H9 (cell line): ENCODE measurements around the gene SLC27A6. TPM values are rescaled to one million over a fixed set of nuclear protein-coding genes. Genes with fewer than 3 reads are reported as not detected.

Experiments
- DNase-seq: peaks from one replicate; pipeline ENCODE4 v3.0.0-alpha.2; 2017
- H2AFZ ChIP-seq: one replicate; pipeline ENCODE4 v1.6.1; 2013; ENCODE audit warnings: mild to moderate bottlenecking, low read length, control low read depth, moderate library complexity
- H2AK5ac ChIP-seq: 2 replicates; pipeline ENCODE4 v1.6.1; 2013; ENCODE audit warnings: low read length, control low read depth, mixed read lengths; ENCODE audit not compliant: insufficient read length
- H2BK120ac ChIP-seq: one replicate; pipeline ENCODE4 v1.6.1; 2013; ENCODE audit warnings: low read depth, mild to moderate bottlenecking, low read length, control low read depth, inconsistent platforms; ENCODE audit not compliant: poor library complexity, severe bottlenecking
- H2BK12ac ChIP-seq: 2 replicates; pipeline ENCODE4 v1.6.1; 2013; ENCODE audit warnings: low read length, control low read depth, mixed read lengths, low read depth; ENCODE audit not compliant: insufficient read length
- H2BK15ac ChIP-seq: 2 replicates; pipeline ENCODE4 v1.6.1; 2013; ENCODE audit warnings: low read depth, low read length, control low read depth
- H2BK20ac ChIP-seq: one replicate; pipeline ENCODE4 v1.6.1; 2013; ENCODE audit warnings: low read depth, mild to moderate bottlenecking, low read length, control low read depth, inconsistent platforms; ENCODE audit not compliant: poor library complexity, severe bottlenecking
- H2BK5ac ChIP-seq: 2 replicates; pipeline ENCODE4 v1.6.1; 2013; ENCODE audit warnings: low read length, control low read depth, mixed read lengths; ENCODE audit not compliant: insufficient read length
- H3K14ac ChIP-seq: 2 replicates; pipeline ENCODE4 v1.6.1; 2013; ENCODE audit warnings: low read length, control low read depth; ENCODE audit not compliant: insufficient read depth
- H3K18ac ChIP-seq: 2 replicates; pipeline ENCODE4 v1.6.1; 2013; ENCODE audit warnings: low read depth, mild to moderate bottlenecking, mixed read lengths, low read length, control low read depth; ENCODE audit not compliant: insufficient read length
- H3K23ac ChIP-seq: 2 replicates; pipeline ENCODE4 v1.6.1; 2013; ENCODE audit warnings: low read length, control low read depth, mixed read lengths, low read depth; ENCODE audit not compliant: insufficient read length
- H3K23me2 ChIP-seq: 2 replicates; pipeline ENCODE4 v1.6.1; 2013; ENCODE audit warnings: low read depth, mild to moderate bottlenecking, mixed read lengths, low read length, control low read depth; ENCODE audit not compliant: insufficient read length, poor library complexity, severe bottlenecking
- H3K27ac ChIP-seq: 2 replicates; pipeline ENCODE4 v1.5.1; 2013; ENCODE audit warnings: low read length, control low read depth, mixed read lengths, low read depth; ENCODE audit not compliant: insufficient read length
- H3K27me3 ChIP-seq: 2 replicates; pipeline ENCODE4 v1.6.1; 2013; ENCODE audit warnings: low read length, control low read depth, inconsistent platforms; ENCODE audit not compliant: insufficient read depth
- H3K4ac ChIP-seq: 2 replicates; pipeline ENCODE4 v1.6.1; 2013; ENCODE audit warnings: low read depth, mild to moderate bottlenecking, control low read depth, inconsistent platforms, low read length, moderate library complexity
- H3K4me1 ChIP-seq: 2 replicates; pipeline ENCODE4 v1.6.1; 2013; ENCODE audit warnings: low read length, control low read depth, inconsistent platforms; ENCODE audit not compliant: insufficient read depth
- H3K4me2 ChIP-seq: 2 replicates; pipeline ENCODE4 v1.6.1; 2013; ENCODE audit warnings: low read length, control low read depth, mixed read lengths; ENCODE audit not compliant: insufficient read length, insufficient read depth
- H3K56ac ChIP-seq: 2 replicates; pipeline ENCODE4 v1.6.1; 2013; ENCODE audit warnings: low read depth, mild to moderate bottlenecking, mixed read lengths, low read length, control low read depth; ENCODE audit not compliant: insufficient read length
- H3K79me1 ChIP-seq: 2 replicates; pipeline ENCODE4 v1.6.1; 2013; ENCODE audit warnings: low read depth, mild to moderate bottlenecking, moderate library complexity, low read length, control low read depth, inconsistent platforms; ENCODE audit not compliant: insufficient read depth, poor library complexity, severe bottlenecking
- H3K79me2 ChIP-seq: 2 replicates; pipeline ENCODE4 v1.6.1; 2013; ENCODE audit warnings: low read length, control low read depth, inconsistent platforms; ENCODE audit not compliant: insufficient read depth
- H3K9ac ChIP-seq: 2 replicates; pipeline ENCODE4 v1.6.1; 2013; ENCODE audit warnings: low read length, control low read depth, mixed read lengths; ENCODE audit not compliant: insufficient read length; ENCODE audit errors: extremely low read depth
- H3K9me3 ChIP-seq: one replicate; pipeline ENCODE4 v1.6.1; 2013; ENCODE audit warnings: low read depth, low read length, inconsistent platforms; ENCODE audit not compliant: control insufficient read depth
- H3T11ph ChIP-seq: one replicate; pipeline ENCODE4 v1.6.1; 2013; ENCODE audit warnings: mild to moderate bottlenecking, low read length, control low read depth, inconsistent platforms
- H4K20me1 ChIP-seq: one replicate; pipeline ENCODE4 v1.6.1; 2013; ENCODE audit not compliant: control insufficient read depth, insufficient read length, insufficient read depth
- H4K5ac ChIP-seq: 2 replicates; pipeline ENCODE4 v1.6.1; 2013; ENCODE audit warnings: low read depth, mild to moderate bottlenecking, mixed read lengths, low read length, control low read depth; ENCODE audit not compliant: insufficient read length
- H4K8ac ChIP-seq: replicated peaks from 2 replicates; pipeline ENCODE4 v1.6.1; 2013; ENCODE audit warnings: low read length, control low read depth, mixed read lengths, low read depth; ENCODE audit not compliant: insufficient read length
- H4K91ac ChIP-seq: 2 replicates; pipeline ENCODE4 v1.6.1; 2013; ENCODE audit warnings: low read depth, mild to moderate bottlenecking, moderate library complexity, mixed read lengths, low read length, control low read depth; ENCODE audit not compliant: insufficient read length
- H3K27ac Mint-ChIP-seq, 3 experiments: 2 replicates in 2 of 3; 3 replicates in 1 of 3; pipeline ENCODE4 v1.8.0; 2020 to 2021; ENCODE audit warnings: mixed read lengths in 3 of 3, mild to moderate bottlenecking in 1 of 3, moderate library complexity in 1 of 3
- H3K27me3 Mint-ChIP-seq: 2 replicates; pipeline ENCODE4 v1.8.0; 2021; ENCODE audit warnings: low read depth, mild to moderate bottlenecking, moderate library complexity, mixed read lengths
- H3K36me3 Mint-ChIP-seq, 3 experiments: 2 replicates in 2 of 3; 3 replicates in 1 of 3; pipeline ENCODE4 v1.8.0; 2020 to 2021; ENCODE audit warnings: low read depth in 3 of 3, mixed read lengths in 3 of 3; ENCODE audit not compliant: insufficient read depth in 1 of 3
- H3K4me1 Mint-ChIP-seq, 2 experiments: 2 replicates each; pipeline ENCODE4 v1.8.0; 2020; ENCODE audit warnings: mixed read lengths in 2 of 2
- H3K4me3 Mint-ChIP-seq, 2 experiments: 2 replicates in 1 of 2; 3 replicates in 1 of 2; pipeline ENCODE4 v1.8.0; 2020 to 2021; ENCODE audit warnings: mild to moderate bottlenecking in 2 of 2, mixed read lengths in 2 of 2, moderate library complexity in 1 of 2
- H3K9me3 Mint-ChIP-seq, 2 experiments: 2 replicates in 1 of 2; 3 replicates in 1 of 2; pipeline ENCODE4 v1.8.0; 2020; ENCODE audit warnings: mild to moderate bottlenecking in 2 of 2, mixed read lengths in 2 of 2, moderate library complexity in 1 of 2
- total RNA-seq: library from RNA; stranded (reverse); gene quantifications from 2 replicates; pipeline ENCODE4 v1.2.1, GENCODE V29; 2021
- TF ChIP-seq, protein P1 (sequence below): fragments of 200-600 bp; sonication (generic); conservative IDR thresholded peaks from 3 replicates; pipeline ENCODE4 v1.8.0; 2021; ENCODE audit warnings: antibody characterized with exemption, mild to moderate bottlenecking

The SLC27A6 gene
- total RNA-seq, 1 experiment from 2014 or later = 3.0 TPM

DNA sequence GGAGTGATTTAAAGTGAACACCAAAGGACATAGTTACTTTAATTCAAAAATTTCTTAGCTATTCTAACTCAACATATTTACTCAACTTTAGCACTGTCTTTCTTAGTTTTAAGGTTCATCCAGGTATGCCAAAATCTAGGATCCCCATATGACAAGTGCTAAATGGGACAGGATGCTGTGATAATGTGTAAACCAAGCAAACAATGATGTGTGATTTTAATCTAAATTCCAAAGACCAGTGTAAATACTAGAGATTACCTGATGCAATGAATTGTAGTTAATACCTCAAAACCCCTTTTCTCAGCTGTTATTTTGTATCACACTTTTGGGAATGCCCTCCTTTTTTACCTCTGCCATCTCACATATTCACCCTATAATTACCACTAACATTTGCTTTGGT, 102.5 kb downstream of the SLC27A6 start:
- Histone ChIP-seq H2AFZ (no peak overlapping the region), H2AK5ac (no peak overlapping the region), H4K91ac (no peak overlapping the region), H3K4me2 (no peak overlapping the region), H3K4ac (no peak overlapping the region), H3K79me2 (no peaks in the 10 kb centered on the region), H3K18ac (no peak overlapping the region), H3K14ac (no peak overlapping the region), H3K56ac (no peak overlapping the region), H2BK15ac (no peak overlapping the region), H3T11ph (no peak overlapping the region), H3K79me1 (no peaks in the 10 kb centered on the region), H3K23me2 (no peaks in the 10 kb centered on the region), H4K20me1 (no peaks in the 10 kb centered on the region), H3K4me1 (no peaks in the 10 kb centered on the region), H3K23ac (no peak overlapping the region), H3K27me3 (no peaks in the 10 kb centered on the region), H4K8ac (no peak overlapping the region), H4K5ac (no peak overlapping the region), H2BK20ac (no peak overlapping the region), H2BK5ac (no peak overlapping the region), H3K27ac (no peak overlapping the region), H2BK12ac (no peak overlapping the region), H3K9me3 (no peaks in the 10 kb centered on the region), H3K9ac (no peak overlapping the region), H2BK120ac (no peak overlapping the region)
- no peaks in the 10 kb centered on the region for H3K36me3 Mint-ChIP-seq
- TF ChIP-seq, protein P1, sequence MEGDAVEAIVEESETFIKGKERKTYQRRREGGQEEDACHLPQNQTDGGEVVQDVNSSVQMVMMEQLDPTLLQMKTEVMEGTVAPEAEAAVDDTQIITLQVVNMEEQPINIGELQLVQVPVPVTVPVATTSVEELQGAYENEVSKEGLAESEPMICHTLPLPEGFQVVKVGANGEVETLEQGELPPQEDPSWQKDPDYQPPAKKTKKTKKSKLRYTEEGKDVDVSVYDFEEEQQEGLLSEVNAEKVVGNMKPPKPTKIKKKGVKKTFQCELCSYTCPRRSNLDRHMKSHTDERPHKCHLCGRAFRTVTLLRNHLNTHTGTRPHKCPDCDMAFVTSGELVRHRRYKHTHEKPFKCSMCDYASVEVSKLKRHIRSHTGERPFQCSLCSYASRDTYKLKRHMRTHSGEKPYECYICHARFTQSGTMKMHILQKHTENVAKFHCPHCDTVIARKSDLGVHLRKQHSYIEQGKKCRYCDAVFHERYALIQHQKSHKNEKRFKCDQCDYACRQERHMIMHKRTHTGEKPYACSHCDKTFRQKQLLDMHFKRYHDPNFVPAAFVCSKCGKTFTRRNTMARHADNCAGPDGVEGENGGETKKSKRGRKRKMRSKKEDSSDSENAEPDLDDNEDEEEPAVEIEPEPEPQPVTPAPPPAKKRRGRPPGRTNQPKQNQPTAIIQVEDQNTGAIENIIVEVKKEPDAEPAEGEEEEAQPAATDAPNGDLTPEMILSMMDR = no peak
- H3K4me1 Mint-ChIP-seq = no peaks in the 10 kb centered on the region
- H3K4me3 Mint-ChIP-seq = no peak overlapping the region
- no peak overlapping the region for H3K27ac Mint-ChIP-seq
- DNase-seq = no peak
- no peaks in the 10 kb centered on the region for H3K9me3 Mint-ChIP-seq
- H3K27me3 Mint-ChIP-seq = peaks cover 2% of the 10 kb centered on the region; the same call in 1 of the 2 replicates
